ENCODE results near the gene WSB2.

WSB2 gene

DNA sequence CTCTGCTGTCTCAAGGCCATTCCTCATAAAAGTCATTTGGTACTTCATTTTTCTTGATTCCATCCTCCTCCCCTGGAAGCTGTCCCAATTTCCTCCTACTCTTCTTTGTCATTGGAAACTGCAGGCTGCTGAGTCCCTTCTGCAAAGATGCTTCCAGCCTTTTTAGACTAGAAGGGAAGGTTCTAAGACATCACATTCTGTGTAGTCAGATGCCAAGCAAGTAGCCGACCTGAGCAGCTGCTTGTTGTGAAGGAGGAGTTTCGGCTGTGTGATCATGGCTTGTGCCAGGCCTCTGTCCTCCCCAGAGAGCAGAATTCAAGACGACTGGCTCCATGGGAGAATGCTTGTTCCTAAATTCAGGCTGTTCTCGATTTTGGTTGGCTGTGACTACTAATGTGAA is 35.8 kb downstream of the WSB2 start:
- ATAC-seq: no peak
- TF ChIP-seq ZNF565 (CRISPR knock-in tag; conservative IDR thresholded peaks at IDR 0.05; ENCODE audit: low read depth): no peak
- TF ChIP-seq ZNF70 (CRISPR knock-in tag; IDR thresholded peaks at IDR 0.05): no peak
- no peak for TF ChIP-seq ISL1 (CRISPR knock-in tag; IDR thresholded peaks at IDR 0.05)
- no peak for TF ChIP-seq ESRRG (CRISPR knock-in tag; IDR thresholded peaks at IDR 0.05)
- TF ChIP-seq, protein P1, sequence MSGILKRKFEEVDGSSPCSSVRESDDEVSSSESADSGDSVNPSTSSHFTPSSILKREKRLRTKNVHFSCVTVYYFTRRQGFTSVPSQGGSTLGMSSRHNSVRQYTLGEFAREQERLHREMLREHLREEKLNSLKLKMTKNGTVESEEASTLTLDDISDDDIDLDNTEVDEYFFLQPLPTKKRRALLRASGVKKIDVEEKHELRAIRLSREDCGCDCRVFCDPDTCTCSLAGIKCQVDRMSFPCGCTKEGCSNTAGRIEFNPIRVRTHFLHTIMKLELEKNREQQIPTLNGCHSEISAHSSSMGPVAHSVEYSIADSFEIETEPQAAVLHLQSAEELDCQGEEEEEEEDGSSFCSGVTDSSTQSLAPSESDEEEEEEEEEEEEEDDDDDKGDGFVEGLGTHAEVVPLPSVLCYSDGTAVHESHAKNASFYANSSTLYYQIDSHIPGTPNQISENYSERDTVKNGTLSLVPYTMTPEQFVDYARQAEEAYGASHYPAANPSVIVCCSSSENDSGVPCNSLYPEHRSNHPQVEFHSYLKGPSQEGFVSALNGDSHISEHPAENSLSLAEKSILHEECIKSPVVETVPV (CRISPR knock-in tag; IDR thresholded peaks at IDR 0.05): no peak
- TF ChIP-seq, protein P2, sequence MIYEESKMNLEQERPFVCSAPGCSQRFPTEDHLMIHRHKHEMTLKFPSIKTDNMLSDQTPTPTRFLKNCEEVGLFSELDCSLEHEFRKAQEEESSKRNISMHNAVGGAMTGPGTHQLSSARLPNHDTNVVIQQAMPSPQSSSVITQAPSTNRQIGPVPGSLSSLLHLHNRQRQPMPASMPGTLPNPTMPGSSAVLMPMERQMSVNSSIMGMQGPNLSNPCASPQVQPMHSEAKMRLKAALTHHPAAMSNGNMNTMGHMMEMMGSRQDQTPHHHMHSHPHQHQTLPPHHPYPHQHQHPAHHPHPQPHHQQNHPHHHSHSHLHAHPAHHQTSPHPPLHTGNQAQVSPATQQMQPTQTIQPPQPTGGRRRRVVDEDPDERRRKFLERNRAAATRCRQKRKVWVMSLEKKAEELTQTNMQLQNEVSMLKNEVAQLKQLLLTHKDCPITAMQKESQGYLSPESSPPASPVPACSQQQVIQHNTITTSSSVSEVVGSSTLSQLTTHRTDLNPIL (CRISPR knock-in tag; IDR thresholded peaks at IDR 0.05; ENCODE audit: low read depth): no peak
- TF ChIP-seq, protein P3, sequence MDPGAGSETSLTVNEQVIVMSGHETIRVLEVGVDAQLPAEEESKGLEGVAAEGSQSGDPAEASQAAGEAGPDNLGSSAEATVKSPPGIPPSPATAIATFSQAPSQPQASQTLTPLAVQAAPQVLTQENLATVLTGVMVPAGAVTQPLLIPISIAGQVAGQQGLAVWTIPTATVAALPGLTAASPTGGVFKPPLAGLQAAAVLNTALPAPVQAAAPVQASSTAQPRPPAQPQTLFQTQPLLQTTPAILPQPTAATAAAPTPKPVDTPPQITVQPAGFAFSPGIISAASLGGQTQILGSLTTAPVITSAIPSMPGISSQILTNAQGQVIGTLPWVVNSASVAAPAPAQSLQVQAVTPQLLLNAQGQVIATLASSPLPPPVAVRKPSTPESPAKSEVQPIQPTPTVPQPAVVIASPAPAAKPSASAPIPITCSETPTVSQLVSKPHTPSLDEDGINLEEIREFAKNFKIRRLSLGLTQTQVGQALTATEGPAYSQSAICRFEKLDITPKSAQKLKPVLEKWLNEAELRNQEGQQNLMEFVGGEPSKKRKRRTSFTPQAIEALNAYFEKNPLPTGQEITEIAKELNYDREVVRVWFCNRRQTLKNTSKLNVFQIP (CRISPR knock-in tag; IDR thresholded peaks at IDR 0.05; ENCODE audit: borderline replicate concordance, low read depth): no peak
- TF ChIP-seq SNAI2 (CRISPR knock-in tag; IDR thresholded peaks at IDR 0.05): no peak
- TF ChIP-seq ZC3H10 (CRISPR knock-in tag; IDR thresholded peaks at IDR 0.05): no peak
- no peak for TF ChIP-seq BACH2 (CRISPR knock-in tag; IDR thresholded peaks at IDR 0.05; ENCODE audit: borderline replicate concordance)
- no peak for TF ChIP-seq CSDC2 (CRISPR knock-in tag; IDR thresholded peaks at IDR 0.05)
- TF ChIP-seq ZNF8 (CRISPR knock-in tag; IDR thresholded peaks at IDR 0.05): no peak
- no peak for TF ChIP-seq OSR1 (CRISPR knock-in tag; IDR thresholded peaks at IDR 0.05)
- TF ChIP-seq, protein P4, sequence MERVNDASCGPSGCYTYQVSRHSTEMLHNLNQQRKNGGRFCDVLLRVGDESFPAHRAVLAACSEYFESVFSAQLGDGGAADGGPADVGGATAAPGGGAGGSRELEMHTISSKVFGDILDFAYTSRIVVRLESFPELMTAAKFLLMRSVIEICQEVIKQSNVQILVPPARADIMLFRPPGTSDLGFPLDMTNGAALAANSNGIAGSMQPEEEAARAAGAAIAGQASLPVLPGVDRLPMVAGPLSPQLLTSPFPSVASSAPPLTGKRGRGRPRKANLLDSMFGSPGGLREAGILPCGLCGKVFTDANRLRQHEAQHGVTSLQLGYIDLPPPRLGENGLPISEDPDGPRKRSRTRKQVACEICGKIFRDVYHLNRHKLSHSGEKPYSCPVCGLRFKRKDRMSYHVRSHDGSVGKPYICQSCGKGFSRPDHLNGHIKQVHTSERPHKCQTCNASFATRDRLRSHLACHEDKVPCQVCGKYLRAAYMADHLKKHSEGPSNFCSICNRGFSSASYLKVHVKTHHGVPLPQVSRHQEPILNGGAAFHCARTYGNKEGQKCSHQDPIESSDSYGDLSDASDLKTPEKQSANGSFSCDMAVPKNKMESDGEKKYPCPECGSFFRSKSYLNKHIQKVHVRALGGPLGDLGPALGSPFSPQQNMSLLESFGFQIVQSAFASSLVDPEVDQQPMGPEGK (CRISPR knock-in tag; IDR thresholded peaks at IDR 0.05; ENCODE audit: borderline replicate concordance): no peak
- no peak for TF ChIP-seq RARB (CRISPR knock-in tag; IDR thresholded peaks at IDR 0.05)
- no peak for TF ChIP-seq GLIS3 (CRISPR knock-in tag; IDR thresholded peaks at IDR 0.05)

DNA sequence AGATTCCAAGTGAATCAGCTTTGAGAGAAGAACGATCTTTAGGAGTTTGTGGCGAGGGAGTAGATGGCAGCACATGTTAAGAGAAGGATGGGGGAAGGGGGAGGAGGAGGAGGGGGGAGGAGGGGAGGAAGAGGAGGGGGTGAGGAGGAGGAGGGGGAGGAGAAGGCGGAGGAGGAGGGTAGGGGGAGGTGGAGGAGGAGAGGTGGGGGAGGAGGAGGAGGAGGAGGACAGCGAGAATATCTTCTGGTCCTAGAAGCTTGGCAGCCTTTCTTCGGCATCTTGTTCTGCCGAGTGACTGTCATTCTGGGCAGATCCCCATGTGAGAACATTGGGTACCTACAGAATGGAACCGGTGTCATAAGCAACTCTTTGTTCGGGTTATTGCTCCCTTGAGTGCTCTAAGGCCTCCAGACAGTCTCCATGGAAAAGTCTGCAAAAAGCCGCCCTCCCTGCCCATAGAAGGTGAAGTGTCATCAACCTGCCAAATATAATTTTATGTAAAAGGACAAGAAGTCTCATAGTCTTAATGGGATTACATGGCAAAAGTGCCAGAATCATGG is 37.6 kb downstream of the WSB2 start:
- ATAC-seq: no peak
- TF ChIP-seq CSDC2 (CRISPR knock-in tag; IDR thresholded peaks at IDR 0.05) (no peak), ZNF565 (CRISPR knock-in tag; conservative IDR thresholded peaks at IDR 0.05; ENCODE audit: low read depth) (no peak), ISL1 (CRISPR knock-in tag; IDR thresholded peaks at IDR 0.05) (no peak), ZNF70 (CRISPR knock-in tag; IDR thresholded peaks at IDR 0.05) (no peak), ARNTL (CRISPR knock-in tag; IDR thresholded peaks at IDR 0.05; ENCODE audit: borderline replicate concordance, low read depth) (no peak), TOX (CRISPR knock-in tag; IDR thresholded peaks at IDR 0.05; ENCODE audit: borderline replicate concordance) (no peak), ESRRG (CRISPR knock-in tag; IDR thresholded peaks at IDR 0.05) (no peak), GLIS3 (CRISPR knock-in tag; IDR thresholded peaks at IDR 0.05) (no peak), ZFP3 (CRISPR knock-in tag; IDR thresholded peaks at IDR 0.05) (no peak), PPARA (CRISPR knock-in tag; IDR thresholded peaks at IDR 0.05; ENCODE audit: borderline replicate concordance) (no peak), ZNF8 (CRISPR knock-in tag; IDR thresholded peaks at IDR 0.05) (no peak), BACH2 (CRISPR knock-in tag; IDR thresholded peaks at IDR 0.05; ENCODE audit: borderline replicate concordance) (no peak), ZC3H10 (CRISPR knock-in tag; IDR thresholded peaks at IDR 0.05) (no peak), TCF4 (CRISPR knock-in tag; IDR thresholded peaks at IDR 0.05; ENCODE audit: borderline replicate concordance) (no peak)
- TF ChIP-seq, protein P2 (CRISPR knock-in tag; IDR thresholded peaks at IDR 0.05; ENCODE audit: low read depth): no peak
- TF ChIP-seq, protein P4 (CRISPR knock-in tag; IDR thresholded peaks at IDR 0.05; ENCODE audit: borderline replicate concordance): no peak
- TF ChIP-seq, protein P3 (CRISPR knock-in tag; IDR thresholded peaks at IDR 0.05; ENCODE audit: borderline replicate concordance, low read depth): no peak
- TF ChIP-seq, protein P1 (CRISPR knock-in tag; IDR thresholded peaks at IDR 0.05): no peak
